GM12875 (cell line): ENCODE measurements around the gene PIAS3.

Source experiments
- H3K4me3 ChIP-seq: one replicate; pipeline ENCODE4 v1.5.1; 2011; ENCODE audit warnings: low read depth, low read length, control low read depth
- CTCF ChIP-seq: IDR thresholded peaks from 2 replicates; pipeline ENCODE4 v1.5.1; 2011; ENCODE audit warnings: low read depth, mild to moderate bottlenecking, control low read depth, inconsistent platforms, low read length, moderate library complexity, borderline replicate concordance; ENCODE audit not compliant: insufficient read depth

The PIAS3 gene

GRCh38 chr1:145877923-145878486 lies 19.1 kb upstream of the PIAS3 start:
- H3K4me3 ChIP-seq = no peak overlapping the region
- no peak for TF ChIP-seq CTCF

- H3K4me3 ChIP-seq = no peak overlapping the region
- no peak for TF ChIP-seq CTCF
These were observed 15.8 kb upstream of the PIAS3 start for GRCh38 chr1:145874646-145875045.

GRCh38 chr1:145871994-145872924 lies 13.4 kb upstream of the PIAS3 start:
- H3K4me3 ChIP-seq = peak overlapping the region; percentile 27
- TF ChIP-seq CTCF = no peak

- H3K4me3 ChIP-seq = no peak overlapping the region
- TF ChIP-seq CTCF = no peak
These were observed 9.4 kb upstream of the PIAS3 start for GRCh38 chr1:145868232-145868631.

- TF ChIP-seq CTCF = no peak
- H3K4me3 ChIP-seq = no peak overlapping the region
These were observed 4.6 kb upstream of the PIAS3 start for GRCh38 chr1:145863282-145864018.

GRCh38 chr1:145859491-145860023 lies 676 bp upstream of the PIAS3 start:
- peak overlapping the region; percentile 78 for H3K4me3 ChIP-seq
- no peak for TF ChIP-seq CTCF
